Measurements from ENCODE around the gene ASPSCR1. TPM values are rescaled to one million over a fixed set of nuclear protein-coding genes. Genes with fewer than 3 reads are reported as not detected.

The ASPSCR1 gene
- total RNA-seq, 2 donors from 2014 or later, result 20.6 to 41.3 TPM

DNA sequence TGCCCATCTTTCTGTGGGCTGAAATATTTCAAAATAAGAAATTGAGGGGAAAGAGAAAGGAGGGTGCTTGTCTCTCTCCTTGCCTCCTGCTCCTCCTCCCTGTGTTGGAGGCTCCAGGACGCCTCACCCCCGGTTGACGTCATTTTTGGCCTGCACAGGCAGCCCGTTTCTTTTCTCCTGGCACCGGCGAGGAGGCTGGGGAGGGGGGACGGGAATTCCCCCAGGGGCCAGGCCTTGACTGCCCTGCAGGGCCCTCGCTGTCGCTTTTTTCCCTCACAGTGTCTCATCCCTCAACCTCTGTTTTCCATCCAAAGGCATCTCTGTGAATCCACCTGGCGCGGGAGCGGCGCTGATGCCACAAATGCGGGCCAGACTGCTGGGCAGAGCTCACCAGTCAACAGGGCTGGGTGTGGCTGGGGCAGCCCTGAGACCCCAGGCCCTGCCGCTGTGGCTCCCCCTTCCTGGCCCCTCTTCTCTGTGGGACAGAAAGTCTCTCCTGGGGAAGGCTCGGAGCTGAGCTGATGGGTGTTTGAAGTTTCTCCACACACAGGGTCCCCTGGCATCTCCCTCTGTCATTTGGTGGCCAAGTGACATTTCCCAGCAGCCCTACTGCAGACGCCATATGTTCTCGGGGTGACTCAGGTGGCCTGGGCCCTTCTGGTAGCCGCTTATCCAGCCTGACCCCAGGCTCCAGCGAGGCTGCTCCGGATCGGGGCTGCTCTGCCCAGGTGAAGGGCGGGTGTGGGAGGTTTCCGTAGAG lies 29.2 kb downstream of the ASPSCR1 start:
- DNase-seq (ENCODE audit: low spot score) (no peak), ATAC-seq (ENCODE audit: insufficient number of reproducible peaks, low FRiP score, low read depth) (no peak)
- Histone ChIP-seq H3K4me3 (peak overlapping the region; percentile 2), H3K27me3 (replicated peaks; ENCODE audit: insufficient read depth) (no peaks in the 10 kb centered on the region), H3K4me1 (ENCODE audit: control insufficient read depth in 1 of 2, low read depth in 2 of 2) (peaks cover 31 to 60% of the 10 kb centered on the region in 2 donors), H3K36me3 (no peaks in the 10 kb centered on the region), H3K27ac (peak overlapping the region; percentile 11 to 50), H3K9me3 (no peaks in the 10 kb centered on the region)
- TF ChIP-seq, protein P1, sequence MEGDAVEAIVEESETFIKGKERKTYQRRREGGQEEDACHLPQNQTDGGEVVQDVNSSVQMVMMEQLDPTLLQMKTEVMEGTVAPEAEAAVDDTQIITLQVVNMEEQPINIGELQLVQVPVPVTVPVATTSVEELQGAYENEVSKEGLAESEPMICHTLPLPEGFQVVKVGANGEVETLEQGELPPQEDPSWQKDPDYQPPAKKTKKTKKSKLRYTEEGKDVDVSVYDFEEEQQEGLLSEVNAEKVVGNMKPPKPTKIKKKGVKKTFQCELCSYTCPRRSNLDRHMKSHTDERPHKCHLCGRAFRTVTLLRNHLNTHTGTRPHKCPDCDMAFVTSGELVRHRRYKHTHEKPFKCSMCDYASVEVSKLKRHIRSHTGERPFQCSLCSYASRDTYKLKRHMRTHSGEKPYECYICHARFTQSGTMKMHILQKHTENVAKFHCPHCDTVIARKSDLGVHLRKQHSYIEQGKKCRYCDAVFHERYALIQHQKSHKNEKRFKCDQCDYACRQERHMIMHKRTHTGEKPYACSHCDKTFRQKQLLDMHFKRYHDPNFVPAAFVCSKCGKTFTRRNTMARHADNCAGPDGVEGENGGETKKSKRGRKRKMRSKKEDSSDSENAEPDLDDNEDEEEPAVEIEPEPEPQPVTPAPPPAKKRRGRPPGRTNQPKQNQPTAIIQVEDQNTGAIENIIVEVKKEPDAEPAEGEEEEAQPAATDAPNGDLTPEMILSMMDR (IDR thresholded peaks at IDR 0.05), result no peak

DNA sequence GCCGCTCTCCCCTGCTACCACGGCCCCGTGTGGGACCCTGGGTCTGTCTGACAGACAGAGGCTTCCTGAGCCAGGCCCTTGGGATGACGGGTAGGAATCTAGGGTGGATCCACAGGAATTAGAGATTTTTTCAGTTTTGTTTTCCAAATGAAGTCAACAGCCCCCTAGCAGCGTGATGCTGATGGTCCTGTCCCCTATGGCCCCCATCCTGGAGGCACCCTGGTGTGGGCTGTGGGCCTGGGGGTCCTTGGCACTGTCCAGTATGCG lies 29.7 kb downstream of the ASPSCR1 start:
- TF ChIP-seq, protein P1 (IDR thresholded peaks at IDR 0.05), result no peak
- ATAC-seq (ENCODE audit: insufficient number of reproducible peaks, low FRiP score, low read depth), result no peak
- H3K9me3 ChIP-seq, result no peaks in the 10 kb centered on the region
- H3K27ac ChIP-seq, result peak overlapping the region in 1 of 2 donors; percentile 50
- DNase-seq (ENCODE audit: low spot score), result no peak
- no peak overlapping the region for H3K4me3 ChIP-seq
- H3K4me1 ChIP-seq (ENCODE audit: control insufficient read depth in 1 of 2, low read depth in 2 of 2), result peaks cover 31 to 61% of the 10 kb centered on the region in 2 donors
- H3K27me3 ChIP-seq (replicated peaks; ENCODE audit: insufficient read depth), result no peaks in the 10 kb centered on the region
- H3K36me3 ChIP-seq, result no peaks in the 10 kb centered on the region

DNA sequence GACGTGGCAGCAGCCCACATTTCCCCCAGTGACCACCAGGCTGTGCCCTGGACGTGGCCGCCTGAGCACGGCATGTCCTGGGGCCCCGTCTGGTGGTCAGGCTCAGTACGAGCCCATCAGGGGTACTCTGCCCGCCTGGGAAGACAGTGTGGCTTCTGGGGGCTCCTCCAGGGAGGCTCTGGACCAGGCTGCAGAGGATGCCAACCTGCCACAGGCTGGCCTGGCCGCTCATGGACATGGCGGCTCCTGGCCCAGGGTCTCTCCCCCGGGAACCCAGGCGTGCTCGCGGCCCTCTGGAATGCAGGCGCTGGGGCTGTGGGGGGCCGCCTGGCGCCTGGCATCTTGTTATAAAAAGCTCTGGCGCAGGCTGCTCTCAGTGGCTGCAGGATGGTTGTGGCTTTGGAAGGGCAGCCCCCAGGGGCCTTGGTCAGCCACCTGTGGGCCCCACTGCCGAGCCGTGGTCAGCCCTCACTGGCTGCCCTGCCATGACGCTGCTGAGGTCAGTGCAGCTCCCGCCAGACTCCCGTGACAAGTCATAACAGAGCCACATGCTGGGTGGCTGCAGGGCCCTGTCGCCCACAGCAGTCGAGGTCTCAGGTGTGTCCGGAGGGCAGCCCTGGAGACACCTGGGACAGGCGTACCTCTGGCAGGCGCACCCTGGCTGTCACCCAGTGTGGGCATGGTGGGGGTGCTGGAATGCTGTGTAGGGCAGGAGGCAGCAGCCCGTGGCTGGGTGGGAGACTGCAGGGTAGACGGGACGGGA lies 30.2 kb downstream of the ASPSCR1 start:
- H3K27ac ChIP-seq, result peak overlapping the region in 1 of 2 donors; percentile 50
- H3K4me1 ChIP-seq (ENCODE audit: control insufficient read depth in 1 of 2, low read depth in 2 of 2), result peaks cover 29 to 62% of the 10 kb centered on the region in 2 donors
- no peak for DNase-seq (ENCODE audit: low spot score)
- no peaks in the 10 kb centered on the region for H3K27me3 ChIP-seq (replicated peaks; ENCODE audit: insufficient read depth)
- ATAC-seq (ENCODE audit: insufficient number of reproducible peaks, low FRiP score, low read depth), result no peak
- no peaks in the 10 kb centered on the region for H3K36me3 ChIP-seq
- H3K4me3 ChIP-seq, result no peak overlapping the region
- TF ChIP-seq, protein P1 (IDR thresholded peaks at IDR 0.05), result peak; percentile 22
- H3K9me3 ChIP-seq, result no peaks in the 10 kb centered on the region

DNA sequence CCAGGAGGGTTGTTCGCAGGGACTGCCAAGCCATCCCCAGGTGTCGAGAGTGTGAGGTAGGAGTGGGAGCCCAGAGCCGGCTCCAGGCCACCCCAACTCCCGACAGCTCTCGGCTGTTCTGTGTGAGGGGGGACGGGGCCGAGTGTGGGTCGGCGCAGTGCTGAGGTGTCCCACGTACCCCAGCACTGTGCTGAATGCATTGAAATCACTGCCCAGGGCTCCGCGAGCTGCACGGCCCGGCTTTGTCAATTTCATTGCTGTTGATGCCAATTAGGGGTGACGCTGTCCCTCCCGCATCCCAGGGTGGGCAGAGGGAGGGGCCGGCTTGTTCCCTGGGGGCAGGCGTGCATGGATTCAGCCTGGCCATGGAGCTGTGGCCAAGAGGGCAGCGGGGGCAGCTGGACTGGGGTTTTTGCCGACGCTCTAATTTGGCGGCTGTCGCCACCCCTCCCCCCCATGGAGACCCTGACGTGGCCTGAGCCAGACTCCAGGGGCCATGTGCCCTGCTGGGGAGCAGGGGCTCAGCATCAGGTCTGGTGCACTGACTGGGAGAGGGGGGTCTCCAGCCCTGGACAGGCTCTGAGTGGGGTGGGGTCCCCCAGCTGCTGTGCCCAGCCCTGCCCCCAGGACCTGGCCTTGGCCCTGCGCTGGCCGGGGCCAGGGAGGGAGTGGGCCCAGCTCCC lies 31.0 kb downstream of the ASPSCR1 start:
- no peak for DNase-seq (ENCODE audit: low spot score)
- Histone ChIP-seq H3K27ac (no peak overlapping the region), H3K36me3 (no peaks in the 10 kb centered on the region), H3K4me1 (ENCODE audit: control insufficient read depth in 1 of 2, low read depth in 2 of 2) (peaks cover 23 to 62% of the 10 kb centered on the region in 2 donors), H3K9me3 (no peaks in the 10 kb centered on the region), H3K4me3 (no peak overlapping the region), H3K27me3 (replicated peaks; ENCODE audit: insufficient read depth) (no peaks in the 10 kb centered on the region)
- no peak for ATAC-seq (ENCODE audit: insufficient number of reproducible peaks, low FRiP score, low read depth)
- TF ChIP-seq, protein P1 (IDR thresholded peaks at IDR 0.05), result no peak

DNA sequence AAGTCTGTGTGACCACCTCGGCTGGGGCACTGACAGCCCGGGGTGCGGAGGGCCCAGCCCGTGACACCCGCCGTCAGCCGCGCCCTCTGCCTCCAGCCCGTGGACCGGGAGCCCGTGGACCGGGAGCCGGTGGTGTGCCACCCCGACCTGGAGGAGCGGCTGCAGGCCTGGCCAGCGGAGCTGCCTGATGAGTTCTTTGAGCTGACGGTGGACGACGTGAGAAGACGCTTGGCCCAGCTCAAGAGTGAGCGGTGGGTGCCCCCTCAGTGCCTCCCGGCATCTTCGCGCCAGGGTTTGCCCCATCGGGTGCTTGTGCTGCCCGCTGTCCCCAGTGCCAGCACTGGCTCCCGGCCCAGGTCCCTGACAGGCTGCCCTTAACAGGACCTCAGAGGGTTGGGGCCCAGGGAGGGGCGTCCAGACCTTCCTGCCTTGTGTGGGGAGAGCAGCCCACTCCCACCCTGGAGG lies 31.5 kb downstream of the ASPSCR1 start:
- H3K4me1 ChIP-seq (ENCODE audit: control insufficient read depth in 1 of 2, low read depth in 2 of 2), result peaks cover 22 to 64% of the 10 kb centered on the region in 2 donors
- no peak for ATAC-seq (ENCODE audit: insufficient number of reproducible peaks, low FRiP score, low read depth)

More for the DNA sequence above, 31.5 kb downstream of the ASPSCR1 start:
- no peak overlapping the region for H3K4me3 ChIP-seq
- H3K27ac ChIP-seq, result no peak overlapping the region
- no peaks in the 10 kb centered on the region for H3K36me3 ChIP-seq
- H3K9me3 ChIP-seq, result no peaks in the 10 kb centered on the region
- TF ChIP-seq, protein P1 (IDR thresholded peaks at IDR 0.05), result no peak
- no peak for DNase-seq (ENCODE audit: low spot score)
- no peaks in the 10 kb centered on the region for H3K27me3 ChIP-seq (replicated peaks; ENCODE audit: insufficient read depth)

Measured in thoracic aorta (tissue), 2 donors.